Endometrium (tissue), 2 donors: ENCODE results near the gene IQCF2.
"Not testable (repeated sequence)": the region's sequence is repeated elsewhere in the genome, so short reads cannot be mapped to it uniquely, and the experiment has no call there.

Source experiments
- FAIRE-seq: peaks from 2 replicates; lab custom pipeline; 2012; peaks lifted over from hg19 to GRCh38; lab: Jason Lieb, UNC
- donor health status: control.
- donor health status: control.

IQCF2 gene

DNA sequence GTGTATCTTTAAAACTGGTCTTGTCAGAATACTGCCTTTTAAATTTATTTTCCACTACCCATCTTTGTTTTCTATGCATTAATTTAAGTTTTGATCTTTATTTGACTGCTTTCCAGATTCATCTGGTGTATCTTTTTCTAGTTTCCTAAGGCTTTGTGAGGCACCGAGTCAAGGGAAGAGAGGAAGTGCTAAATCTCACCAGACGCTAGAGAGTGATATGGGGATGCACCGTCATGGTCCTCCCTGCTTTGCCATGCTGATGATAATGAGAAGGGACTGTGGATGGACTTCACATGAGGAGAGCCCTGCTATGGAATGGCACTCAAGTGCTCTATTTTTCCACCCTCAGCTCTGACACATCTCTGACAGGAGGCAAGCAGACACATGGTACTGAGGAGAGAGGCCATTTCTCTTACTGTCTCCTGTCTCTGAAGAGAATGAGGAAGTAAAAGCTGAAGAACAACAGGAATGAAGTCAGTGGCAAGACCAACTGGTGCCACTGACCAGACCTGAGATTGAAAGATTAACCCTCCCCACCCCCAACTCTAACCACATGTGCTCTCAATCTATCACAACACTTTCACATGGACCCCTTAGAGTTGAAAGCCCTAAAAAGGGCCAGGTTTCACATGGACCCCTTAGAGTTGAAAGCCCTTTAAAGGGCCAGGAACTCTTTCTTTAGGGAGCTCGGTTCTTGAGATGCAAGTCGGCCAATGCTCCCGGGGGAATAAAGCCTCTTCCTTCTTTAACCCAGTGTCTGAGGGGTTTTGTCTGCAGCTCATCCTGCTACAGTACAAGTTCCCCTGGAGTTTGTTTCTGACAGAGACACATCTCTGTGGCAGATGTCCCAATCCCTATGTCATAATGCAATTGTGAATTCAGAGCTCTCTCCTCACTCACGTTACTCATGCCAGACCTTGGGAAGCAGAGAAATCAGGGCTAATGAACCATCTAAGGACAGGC, at the start of gene IQCF2:
IQCF2 (plus strand) TSS at position 913 of the 963 bp plus-strand sequence. CDS start 52 bp downstream, outside the sequence.
- no peak for FAIRE-seq

DNA sequence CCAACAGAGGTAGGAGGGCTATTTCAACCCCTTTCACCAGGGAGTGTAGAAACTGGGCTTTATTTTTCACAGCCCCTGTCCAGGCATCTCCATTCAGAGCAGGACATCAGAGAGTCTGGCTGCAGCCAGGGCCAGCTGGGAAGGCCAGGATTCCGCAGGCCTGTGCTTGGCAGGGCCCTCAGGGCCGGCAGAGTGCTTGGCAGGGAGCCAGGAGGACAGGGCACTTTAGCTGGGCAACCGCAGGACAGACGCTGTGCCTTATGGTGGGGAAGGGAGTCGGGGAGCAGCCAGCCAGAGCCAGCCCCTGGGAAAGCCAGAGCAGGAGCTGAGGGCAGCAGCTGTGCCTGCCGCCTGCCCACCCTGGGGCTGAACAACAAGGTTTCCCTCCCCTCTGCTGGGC, 47.9 kb upstream of the IQCF2 start:
- FAIRE-seq = no peak

DNA sequence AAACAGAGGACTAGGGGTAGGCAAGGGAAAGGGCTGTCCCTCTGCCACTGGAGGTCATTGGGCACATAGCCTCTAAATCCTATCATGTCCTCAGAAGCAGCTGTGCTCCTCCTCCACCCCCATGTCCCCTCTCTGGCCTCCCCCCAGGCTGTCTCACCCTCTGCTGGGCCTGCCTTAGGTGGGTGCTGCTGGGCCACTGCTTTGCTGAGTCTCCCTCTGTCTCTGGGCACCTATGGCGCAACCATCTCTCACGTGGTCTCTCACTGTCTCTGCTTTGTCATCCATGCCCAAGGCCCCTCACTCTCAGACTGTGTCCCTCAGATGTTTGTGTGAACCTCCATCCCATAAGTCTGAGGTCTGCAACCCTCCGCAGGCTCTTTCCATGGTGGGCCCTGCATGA, 47.4 kb upstream of the IQCF2 start:
- no peak for FAIRE-seq

DNA sequence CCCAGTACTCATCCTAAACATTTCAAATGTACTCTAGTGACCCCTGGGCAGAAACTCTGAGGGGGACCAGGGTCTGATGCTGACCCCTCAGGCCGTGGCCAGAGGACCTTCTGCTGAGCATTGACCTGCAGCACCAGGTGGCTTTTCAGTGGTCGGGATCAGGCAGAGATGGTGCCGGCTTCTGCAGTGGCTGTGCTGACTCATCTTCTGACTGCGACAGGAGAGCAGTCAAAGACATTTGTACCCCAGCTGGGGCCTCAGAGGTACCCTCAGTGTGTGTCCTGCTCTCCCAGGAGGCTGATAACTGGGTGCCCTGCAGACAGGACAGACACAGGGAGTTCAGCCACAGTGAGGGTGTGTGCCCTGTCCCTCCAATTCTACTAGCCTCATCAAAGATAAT, 45.8 kb upstream of the IQCF2 start:
- FAIRE-seq = no peak

DNA sequence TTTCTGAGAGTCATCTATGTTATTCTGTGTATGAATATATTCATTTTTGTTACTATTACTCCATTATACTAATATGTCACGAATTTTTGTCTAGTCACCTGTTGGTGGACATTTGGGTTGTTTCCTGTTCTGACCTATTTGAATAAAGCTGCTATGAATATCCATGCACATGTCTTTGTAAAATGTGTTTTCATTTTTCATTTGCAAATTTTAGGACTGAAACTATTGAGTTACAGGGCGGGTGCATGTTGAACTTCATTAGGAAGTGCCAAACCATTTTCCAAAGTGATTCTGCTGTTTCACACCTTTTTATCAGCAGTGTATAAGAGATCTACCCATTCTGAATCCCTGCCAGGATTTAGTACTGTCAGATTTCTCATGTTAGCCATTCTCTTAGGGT, 44.7 kb upstream of the IQCF2 start:
- no peak for FAIRE-seq

DNA sequence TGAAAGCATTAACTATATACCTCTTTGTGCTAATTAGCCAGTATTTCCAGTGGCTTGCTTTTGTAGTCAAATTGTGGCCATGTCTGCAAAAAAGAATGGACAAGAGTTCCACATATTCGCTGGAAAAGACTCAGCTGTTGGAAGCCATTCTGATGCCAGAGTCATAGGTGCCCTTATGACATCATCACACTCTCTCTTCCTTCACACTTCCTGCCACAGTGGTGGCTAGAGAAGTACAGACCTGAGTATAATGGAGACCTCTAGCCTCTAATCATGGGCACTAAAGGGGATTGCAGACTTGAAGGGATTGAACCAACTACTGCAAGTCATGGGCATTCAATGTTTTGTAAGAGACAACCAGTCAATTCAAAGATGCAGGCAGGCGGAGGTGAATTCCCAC, 44.0 kb upstream of the IQCF2 start:
- FAIRE-seq = no peak

DNA sequence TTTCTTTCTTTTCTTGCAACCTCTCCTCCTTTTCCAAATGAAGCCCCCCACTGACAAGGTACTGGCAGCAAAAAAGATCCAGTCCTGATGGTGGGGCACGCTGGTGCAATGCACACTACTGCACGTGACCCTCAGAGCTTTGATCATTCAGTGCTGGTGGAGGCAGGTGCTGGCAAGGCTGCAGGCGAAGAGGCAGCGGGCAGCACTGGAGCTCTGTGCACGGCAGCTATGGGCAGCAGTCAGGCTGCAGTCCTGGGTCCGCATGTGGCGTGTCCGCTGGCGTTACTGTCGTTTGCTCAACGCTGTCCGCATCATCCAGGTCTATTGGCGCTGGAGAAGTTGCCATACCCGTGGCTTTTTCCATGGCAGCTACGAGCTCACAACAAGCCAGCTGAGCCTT, 42.3 kb upstream of the IQCF2 start:
- FAIRE-seq = no peak

DNA sequence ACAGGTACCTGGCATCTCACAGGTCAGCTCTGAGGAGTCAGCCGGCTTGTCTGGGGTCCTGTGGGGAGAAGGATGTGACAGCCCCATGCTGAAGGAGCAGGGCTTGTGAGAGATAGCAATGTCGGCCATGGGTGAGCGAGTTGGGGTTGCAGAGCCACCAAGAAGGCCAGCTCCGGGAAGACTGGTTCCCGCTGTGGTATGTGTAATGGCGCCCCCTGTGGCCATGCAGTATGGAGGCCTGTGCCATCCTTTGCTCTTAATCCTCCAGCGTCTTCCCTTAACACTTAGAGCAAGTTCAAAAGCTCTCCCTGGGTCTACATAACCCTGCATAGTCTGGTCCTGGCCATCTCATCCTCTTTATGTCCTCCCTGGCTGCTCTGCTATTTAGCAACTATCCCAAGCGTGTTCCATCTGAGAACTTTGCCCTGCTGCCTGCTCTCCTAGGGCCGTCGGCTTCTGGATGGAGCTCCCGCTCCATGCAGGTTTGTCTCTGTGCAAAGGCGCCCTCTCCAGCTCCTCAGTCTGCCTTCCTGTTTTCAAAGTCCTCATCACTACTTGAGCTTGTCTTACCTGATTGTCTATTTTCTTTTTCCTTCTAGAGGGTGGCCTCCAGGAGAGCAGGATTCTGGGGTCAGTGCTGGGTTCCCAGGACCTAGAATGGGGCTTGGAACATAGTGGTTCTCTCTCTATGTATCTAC, 41.6 kb upstream of the IQCF2 start:
- FAIRE-seq = no peak

DNA sequence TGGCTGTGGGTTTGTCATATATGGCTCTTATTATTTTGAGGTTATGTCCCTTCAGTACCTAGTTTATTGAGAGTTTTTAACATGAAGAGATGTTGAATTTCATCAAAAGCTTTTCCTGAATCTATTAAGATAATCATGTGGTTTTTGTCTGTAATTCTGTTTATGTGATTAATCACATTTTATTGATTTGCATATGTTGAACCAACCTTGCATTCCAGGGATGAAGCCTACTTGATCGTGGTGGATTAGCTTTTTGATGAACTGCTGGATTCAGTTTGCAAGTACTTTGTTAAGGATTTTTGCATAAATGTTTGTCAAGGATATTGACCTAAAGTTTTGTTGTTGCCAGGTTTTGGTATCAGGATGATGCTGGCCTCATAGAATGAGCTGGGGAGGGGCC, 33.1 kb upstream of the IQCF2 start:
- no peak for FAIRE-seq

DNA sequence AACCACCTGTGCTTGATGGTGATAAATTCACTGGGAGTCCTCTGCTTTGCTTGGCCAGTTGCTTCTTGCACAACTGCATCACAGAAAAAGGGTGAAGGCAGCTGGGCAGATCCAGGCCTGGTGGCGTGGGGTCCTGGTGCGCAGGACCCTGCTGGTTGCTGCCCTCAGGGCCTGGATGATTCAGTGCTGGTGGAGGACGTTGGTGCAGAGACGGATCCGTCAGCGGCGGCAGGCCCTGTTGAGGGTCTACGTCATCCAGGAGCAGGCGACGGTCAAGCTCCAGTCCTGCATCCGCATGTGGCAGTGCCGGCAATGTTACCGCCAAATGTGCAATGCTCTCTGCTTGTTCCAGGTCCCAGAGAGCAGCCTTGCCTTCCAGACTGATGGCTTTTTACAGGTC, 31.1 kb upstream of the IQCF2 start:
- no peak for FAIRE-seq

DNA sequence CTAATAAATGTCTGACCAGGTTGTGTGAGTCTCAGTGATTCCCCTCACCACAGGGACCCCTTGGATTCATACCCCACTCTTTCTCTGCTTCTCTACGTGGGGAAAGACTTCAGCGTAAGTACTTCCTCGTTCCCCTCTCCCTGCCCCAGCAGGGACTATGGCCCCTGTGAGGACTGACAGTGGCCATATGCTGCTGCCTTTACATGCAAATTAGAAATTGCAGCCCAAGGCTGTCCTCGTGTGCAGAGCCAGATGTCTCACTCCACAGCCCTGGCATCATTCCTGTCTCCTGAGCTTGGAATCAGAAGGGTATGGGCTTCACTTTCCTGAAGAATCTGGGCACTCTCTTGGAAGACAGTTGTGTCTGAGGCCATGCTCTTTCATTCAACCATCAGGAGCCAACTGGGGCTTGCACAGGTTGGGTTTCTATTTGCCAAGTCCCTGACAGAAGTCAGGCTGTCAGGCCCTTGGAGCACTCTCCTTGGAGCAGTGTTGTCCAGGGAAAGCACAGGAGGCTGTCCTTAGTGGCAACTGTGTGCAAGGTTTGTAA, 30.5 kb upstream of the IQCF2 start:
- FAIRE-seq = no peak

DNA sequence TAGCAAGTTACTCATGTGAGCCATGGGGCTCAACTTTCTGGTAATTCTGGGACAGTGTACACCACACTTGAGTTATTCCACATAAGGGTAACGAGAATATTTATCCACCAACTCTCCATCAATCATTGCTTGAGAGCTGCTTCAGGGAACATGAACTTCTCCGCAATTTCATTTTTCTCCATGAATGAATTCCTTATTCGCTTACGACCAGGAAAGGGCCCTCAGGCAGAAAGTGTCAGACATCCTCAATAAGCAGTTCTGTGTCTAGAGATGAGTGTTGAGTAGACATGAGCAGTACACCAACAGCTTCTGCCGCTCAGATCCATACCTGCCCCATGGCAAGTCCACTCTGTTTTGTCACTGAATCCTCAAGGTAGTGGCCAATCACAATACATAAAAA, 24.8 kb upstream of the IQCF2 start:
- FAIRE-seq = no peak

DNA sequence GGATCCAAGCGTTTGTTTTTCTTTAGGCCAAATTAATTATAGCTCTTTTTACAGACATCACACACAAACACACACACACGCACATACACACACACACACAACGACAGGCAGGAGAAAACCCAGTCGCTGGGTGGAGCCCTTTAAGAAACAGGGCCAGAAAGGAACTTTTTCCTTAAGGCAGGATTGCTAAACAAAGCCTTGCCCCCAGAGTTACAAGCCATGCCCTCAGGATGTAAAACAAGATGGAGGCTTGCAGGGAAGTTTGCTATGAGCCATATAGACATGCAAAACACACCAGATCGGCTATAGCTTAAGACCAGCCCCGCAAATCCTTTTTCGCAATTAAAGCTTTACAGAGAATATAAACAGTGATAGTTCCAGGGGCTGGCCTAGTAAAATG, 16.3 kb upstream of the IQCF2 start:
- FAIRE-seq = no peak

DNA sequence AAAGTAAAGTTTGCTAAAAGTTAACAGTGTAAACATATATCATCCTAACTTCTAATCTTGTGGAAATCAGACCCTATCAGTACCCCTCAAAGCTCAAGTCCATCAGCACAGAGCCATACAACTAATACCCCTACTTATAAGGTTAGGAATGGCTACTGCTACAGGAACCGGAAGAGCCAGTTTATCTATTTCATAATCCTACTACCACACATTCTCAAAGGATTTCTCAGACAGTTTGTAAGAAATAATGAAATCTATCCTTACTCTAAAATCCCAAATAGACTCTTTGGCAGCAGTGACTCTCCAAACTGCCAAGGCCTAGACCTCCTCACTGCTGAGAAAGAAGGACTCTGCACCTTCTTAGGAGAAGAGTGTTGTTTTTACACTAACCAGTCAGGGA, 6.0 kb upstream of the IQCF2 start:
- not testable (repeated sequence) for FAIRE-seq

DNA sequence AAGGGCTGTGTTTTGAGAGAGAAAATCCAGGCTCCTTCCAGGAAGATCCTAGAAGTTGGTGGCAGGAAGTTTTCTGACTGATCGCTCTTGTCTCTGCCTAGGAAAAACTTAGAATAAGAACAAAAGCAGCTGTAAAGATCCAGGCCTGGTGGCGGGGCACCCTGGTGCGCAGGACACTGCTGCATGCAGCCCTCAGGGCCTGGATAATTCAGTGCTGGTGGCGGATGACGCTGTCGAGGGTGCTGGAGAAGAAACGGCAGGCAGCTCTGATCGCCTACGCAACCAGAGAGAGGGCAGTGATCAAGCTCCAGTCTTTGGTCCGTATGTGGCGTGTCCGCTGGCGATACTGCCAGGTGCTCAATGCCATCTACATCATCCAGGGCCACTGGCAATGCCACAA, 1.5 kb downstream of the IQCF2 start:
- no peak for FAIRE-seq

DNA sequence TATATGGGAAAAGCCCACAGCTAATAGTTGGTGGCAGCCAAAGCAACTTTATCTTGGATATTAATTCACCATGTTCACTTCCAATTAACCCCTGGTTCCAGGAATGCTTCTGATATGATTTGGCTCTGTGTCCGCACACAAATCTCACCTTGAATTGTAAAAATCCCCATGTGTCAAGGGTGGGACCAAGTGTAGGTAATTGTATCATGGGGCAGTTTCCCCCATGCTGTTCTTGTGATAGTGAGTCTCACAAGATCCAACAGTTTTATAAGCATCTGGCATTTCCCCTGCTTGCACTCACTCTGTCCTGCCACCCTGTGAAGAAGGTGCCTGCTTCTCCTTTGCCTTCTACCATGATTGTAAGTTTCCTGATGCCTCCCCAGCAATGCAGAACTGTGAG, 7.5 kb downstream of the IQCF2 start:
- FAIRE-seq = not testable (repeated sequence)

DNA sequence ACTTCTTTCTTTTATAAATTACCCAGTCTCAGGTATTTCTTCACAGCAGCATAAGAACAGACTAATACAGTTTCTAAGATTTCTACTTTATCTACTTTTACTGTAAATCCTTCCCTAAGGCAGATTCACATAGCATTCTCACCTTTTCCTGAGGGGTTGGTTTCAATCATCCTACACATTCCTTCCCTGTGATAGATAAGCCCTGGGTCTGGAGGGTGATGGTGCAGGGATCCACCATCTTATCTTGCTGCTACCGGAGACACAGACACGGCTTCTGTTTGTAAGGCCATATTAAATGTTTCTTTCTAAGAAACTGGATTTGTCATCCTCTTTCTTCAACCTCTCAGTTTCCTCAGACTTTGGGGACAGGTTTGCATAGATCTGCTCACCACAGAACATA, 7.9 kb downstream of the IQCF2 start:
- FAIRE-seq = no peak

DNA sequence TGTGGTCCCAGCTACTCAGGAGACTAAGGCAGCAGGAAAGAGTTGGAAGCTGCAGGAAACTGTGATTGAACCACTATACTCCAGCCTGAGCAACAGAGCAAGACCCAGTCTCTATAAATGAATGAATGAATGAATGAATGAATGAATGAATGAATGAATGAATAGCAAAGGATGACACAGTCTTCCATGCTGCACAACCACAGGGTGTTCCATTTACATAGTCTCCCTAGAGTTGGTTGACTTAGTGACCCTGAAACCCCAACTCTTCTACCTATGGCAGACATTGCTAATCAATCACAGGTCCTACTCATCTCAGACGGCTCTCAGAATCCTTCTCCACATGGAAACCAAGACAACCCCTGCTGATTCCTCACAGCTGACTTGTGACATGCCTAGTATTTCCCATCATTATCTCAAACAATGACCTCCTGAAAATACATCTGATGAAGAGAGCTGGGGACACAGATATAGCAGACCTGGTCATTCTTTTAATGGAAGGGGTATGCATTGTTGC, 11.9 kb downstream of the IQCF2 start:
- no peak for FAIRE-seq

DNA sequence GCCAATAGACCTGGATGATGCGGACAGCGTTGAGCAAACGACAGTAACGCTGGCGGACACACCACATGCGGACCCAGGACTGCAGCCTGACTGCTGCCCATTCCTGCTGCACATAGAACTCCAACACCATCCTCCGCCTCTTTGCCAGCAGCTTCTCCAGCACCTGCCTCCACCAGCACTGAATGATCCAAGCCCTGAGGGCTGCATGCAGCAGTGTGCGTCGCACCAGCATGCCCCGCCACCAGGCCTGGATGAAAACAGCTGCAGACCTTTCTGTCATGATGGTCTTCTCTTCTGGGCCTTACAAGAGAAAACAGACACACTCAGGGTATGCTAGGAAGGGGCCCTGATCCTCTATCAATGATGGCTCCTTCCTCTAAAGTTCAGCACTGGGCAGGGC, 12.5 kb downstream of the IQCF2 start:
- no peak for FAIRE-seq

DNA sequence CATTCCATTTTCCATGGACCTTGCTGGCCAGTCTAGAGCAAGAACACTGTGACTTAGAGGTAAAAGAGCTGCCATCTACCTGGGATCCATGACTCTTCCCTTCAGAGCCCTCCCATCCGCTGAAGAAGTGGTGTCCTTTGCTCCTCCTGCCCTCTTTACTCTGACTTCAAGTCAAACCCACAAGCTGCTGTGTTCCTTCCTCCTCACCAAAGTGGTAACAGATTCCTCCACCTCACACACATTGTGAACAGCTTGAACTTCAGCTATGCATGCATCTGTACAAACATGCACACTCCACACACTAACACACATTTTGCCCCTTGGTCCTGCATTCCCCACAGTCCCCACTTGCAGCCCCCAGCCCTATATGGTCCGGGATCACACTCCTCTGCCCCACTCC, 13.0 kb downstream of the IQCF2 start:
- FAIRE-seq = no peak

DNA sequence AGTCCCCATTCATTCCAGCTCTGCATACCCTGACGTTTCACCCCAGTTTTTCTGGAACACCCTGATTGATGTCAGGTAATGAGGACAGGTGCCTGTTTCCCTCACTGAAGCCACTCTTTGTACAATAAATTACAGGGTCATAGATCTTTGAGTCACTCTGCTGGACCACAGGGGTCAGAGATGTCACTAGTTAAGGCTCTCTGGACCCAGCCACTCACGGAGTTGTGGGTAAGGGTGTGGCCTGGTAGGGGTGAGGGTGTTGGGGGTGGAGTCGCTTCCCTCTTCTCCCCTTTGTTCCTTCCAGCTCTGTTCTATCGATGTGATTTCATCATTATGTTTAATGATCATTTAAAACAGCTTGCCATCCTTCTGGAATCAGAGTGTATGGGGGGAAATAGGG, 13.5 kb downstream of the IQCF2 start:
- FAIRE-seq = no peak

DNA sequence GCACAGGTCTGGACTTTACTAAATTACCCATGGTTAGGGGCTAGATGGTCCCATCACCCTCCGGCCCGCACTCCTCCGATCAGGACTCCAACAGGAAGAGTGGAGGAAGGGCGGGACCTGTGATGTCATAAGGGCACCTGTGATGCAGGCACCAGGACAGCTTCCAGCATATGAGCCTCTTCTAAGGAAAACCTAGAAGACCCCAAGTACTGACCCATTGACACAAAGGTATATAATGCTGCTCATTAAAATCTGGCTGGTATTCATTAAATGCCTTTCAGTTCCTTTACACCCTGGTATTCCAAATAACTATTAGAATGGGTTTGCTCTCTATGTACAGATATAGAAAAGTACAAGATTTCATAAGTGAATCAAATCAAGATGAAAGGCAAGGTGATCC, 14.1 kb downstream of the IQCF2 start, which contains the start of gene IQCF5:
IQCF5 (minus strand) TSS at position 101 of the 400 bp plus-strand sequence; CDS start at position 31, 70 bp downstream.
- FAIRE-seq = no peak

DNA sequence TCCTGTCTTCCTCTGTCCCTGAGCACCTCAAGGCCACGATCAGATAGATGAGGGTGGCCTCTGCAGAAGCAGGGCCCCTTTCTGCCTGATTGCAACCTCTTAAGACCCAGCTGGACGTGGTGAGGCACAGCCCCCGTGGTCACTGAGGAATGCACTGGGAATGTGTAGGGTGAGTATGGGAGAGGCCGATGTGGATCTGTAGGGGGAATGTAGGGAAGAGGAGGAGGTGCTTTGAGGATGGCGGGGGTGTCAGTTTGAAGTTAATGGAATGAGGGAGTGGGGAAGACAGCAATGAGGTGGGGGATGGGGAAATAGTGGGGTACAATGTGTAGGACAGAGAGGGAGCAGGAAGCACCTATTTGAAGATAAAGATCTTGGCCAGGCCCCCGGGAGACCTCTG, 14.8 kb downstream of the IQCF2 start:
- no peak for FAIRE-seq
